K562 (cell line): Measurements from ENCODE around the gene TANGO6. TPM values are rescaled to one million over a fixed set of nuclear protein-coding genes. Genes with fewer than 3 reads are reported as not detected.

Source experiments
- ARID1B ChIP-seq: fragments of 450-650 bp; IDR thresholded peaks from 2 replicates; pipeline ENCODE4 v1.6.1; 2016; ENCODE audit warnings: antibody characterized with exemption, mild to moderate bottlenecking, inconsistent platforms
- C11orf30 ChIP-seq: fragments of 450-650 bp; IDR thresholded peaks from 2 replicates; pipeline ENCODE4 v1.6.1; 2016; ENCODE audit warnings: low read depth, mild to moderate bottlenecking
- CHAMP1 ChIP-seq: fragments of 450-650 bp; IDR thresholded peaks from 2 replicates; pipeline ENCODE4 v1.6.1; 2016; ENCODE audit warnings: mild to moderate bottlenecking
- FOXA3 ChIP-seq, 2 experiments: fragments of 450-650 bp in 1 of 2; sonication (generic) in 1 of 2; formaldehyde crosslinking; IDR thresholded peaks in 1 of 2; conservative IDR thresholded peaks in 1 of 2; 2 replicates each; pipeline versions ENCODE4 v1.4.0 to v1.8.0; 2020 to 2022; ENCODE audit warnings: mild to moderate bottlenecking in 2 of 2, missing genetic modification reagents in 1 of 2
- HDAC8 ChIP-seq: fragments of 450-650 bp; IDR thresholded peaks from 2 replicates; pipeline ENCODE4 v1.6.1; 2016; ENCODE audit warnings: mild to moderate bottlenecking, missing genetic modification characterization, moderate library complexity, missing compliant biosample characterization
- HNRNPUL1 ChIP-seq: fragments of 200-400 bp; formaldehyde crosslinking; IDR thresholded peaks from 2 replicates; pipeline ENCODE4 v1.6.1; 2017; ENCODE audit warnings: low read length
- KLF1 ChIP-seq: fragments of 450-650 bp; IDR thresholded peaks from 2 replicates; pipeline ENCODE4 v1.6.1; 2016; ENCODE audit warnings: missing genetic modification characterization, missing compliant biosample characterization
- POLR3G ChIP-seq: IDR thresholded peaks from 2 replicates; pipeline ENCODE4 v1.6.1; 2011; ENCODE audit not compliant: insufficient read length, insufficient replicate concordance; ENCODE audit errors: extremely low read depth
- PTBP1 ChIP-seq: fragments of 200-400 bp; formaldehyde crosslinking; IDR thresholded peaks from 2 replicates; pipeline ENCODE4 v1.6.1; 2017; ENCODE audit warnings: low read depth, low read length
- PYGO2 ChIP-seq: fragments of 450-650 bp; IDR thresholded peaks from 2 replicates; pipeline ENCODE4 v1.6.1; 2016; ENCODE audit warnings: mild to moderate bottlenecking, missing genetic modification characterization, moderate library complexity, missing compliant biosample characterization
- RHOXF2B ChIP-seq: fragments of 250-450 bp; sonication (Bioruptor Pico); conservative IDR thresholded peaks from 2 replicates; pipeline ENCODE4 v1.5.1; 2021
- SMAD3 ChIP-seq: fragments of 450-650 bp; formaldehyde crosslinking; conservative IDR thresholded peaks from 2 replicates; pipeline ENCODE4 v1.4.0; 2020; ENCODE audit warnings: mild to moderate bottlenecking
- TAL1 ChIP-seq: fragments of 450-650 bp; IDR thresholded peaks from 2 replicates; pipeline ENCODE4 v1.6.1; 2016; ENCODE audit warnings: mild to moderate bottlenecking
- ZBED1 ChIP-seq: IDR thresholded peaks from 2 replicates; pipeline ENCODE4 v1.6.1; 2014
- ZBTB11 ChIP-seq, 3 experiments: fragments of 200-800 bp in 1 of 3; fragments of 250-450 bp in 1 of 3; fragments of 450-650 bp in 1 of 3; sonication (Bioruptor Pico) in 1 of 3; sonication (Bioruptor generic) in 1 of 3; formaldehyde crosslinking in 1 of 3; IDR thresholded peaks; 2 replicates each; pipeline versions ENCODE4 v1.6.1 to v1.8.0; 2016 to 2022; ENCODE audit warnings: mild to moderate bottlenecking in 2 of 3, missing genetic modification characterization in 2 of 3, missing compliant biosample characterization in 1 of 3, moderate library complexity in 1 of 3
- ZBTB49 ChIP-seq: sonication (generic); formaldehyde crosslinking; IDR thresholded peaks from 2 replicates; pipeline ENCODE4 v1.8.0; 2022; ENCODE audit warnings: missing genetic modification reagents, mild to moderate bottlenecking, borderline replicate concordance
- ZNF232 ChIP-seq: sonication (generic); formaldehyde crosslinking; IDR thresholded peaks from 2 replicates; pipeline ENCODE4 v1.8.0; 2022; ENCODE audit warnings: mild to moderate bottlenecking, missing genetic modification reagents
- ZNF280A ChIP-seq: fragments of 450-650 bp; IDR thresholded peaks from 2 replicates; pipeline ENCODE4 v1.6.1; 2018; ENCODE audit warnings: mild to moderate bottlenecking, low read depth; ENCODE audit not compliant: partially characterized antibody
- ZNF354B ChIP-seq: fragments of 250-450 bp; sonication (Bioruptor Pico); IDR thresholded peaks from 2 replicates; pipeline ENCODE4 v1.4.0; 2020
- polyA plus RNA-seq, 8 experiments: library from polyadenylated mRNA; depleted of rRNA in 4 of 8; stranded (reverse) in 5 of 8; unstranded in 3 of 8; fragments of >200 nt; fragmentation: Nextera tagmentation in 2 of 8; fragmentation: Illumina TruSeq in 1 of 8; extraction: Ambion mirVana in 2 of 8; extraction: Trizol in 1 of 8; gene quantifications; 2 replicates each; pipeline versions ENCODE4 v1.2.1 to v1.2.3, GENCODE V29; 2011 to 2014; ENCODE audit warnings: inconsistent platforms in 1 of 8, missing spikeins in 1 of 8
- total RNA-seq, 7 experiments: library from RNA; depleted of rRNA in 6 of 7; stranded (reverse); fragments of >200 nt in 6 of 7; fragmentation: Illumina TruSeq in 2 of 7; extraction: Trizol in 2 of 7; gene quantifications; 2 replicates each; pipeline versions ENCODE4 v1.2.1 to v1.2.3, GENCODE V29; 2011 to 2021; ENCODE audit warnings: low replicate concordance in 1 of 7

The TANGO6 gene
- total and polyA plus RNA-seq, 9 of the 15 experiments (the other 6 are each of a cell fraction or from before 2014, with no cell fraction given), result 1.6 to 15.2 (median 9.6) TPM

GRCh38 chr16:68869492-68870088 lies 26.3 kb downstream of the TANGO6 start (continued):
- TF ChIP-seq CHAMP1, result no peak
- TF ChIP-seq ZNF354B (CRISPR knock-in tag), result no peak
- TF ChIP-seq PYGO2 (tag), result no peak
- TF ChIP-seq ZNF280A, result no peak
- no peak for TF ChIP-seq ZBTB49
- no peak for TF ChIP-seq KLF1 (tag)
- no peak for TF ChIP-seq HNRNPUL1
- TF ChIP-seq SMAD3 (CRISPR knock-in tag), result no peak
- TF ChIP-seq ZBED1, result no peak
- 0 out of 2 replicates have a peak, but pooled peaks have one; percentile 19 for TF ChIP-seq ARID1B
- TF ChIP-seq ZBTB11 (CRISPR knock-in tag; IDR thresholded peaks at IDR 0.05), result no peak
- TF ChIP-seq FOXA3 (CRISPR knock-in tag; conservative IDR thresholded peaks at IDR 0.05 in 1 of 2, IDR thresholded peaks at IDR 0.05 in 1 of 2), result no peak
- peak; percentile 41 for TF ChIP-seq TAL1
- TF ChIP-seq ZNF232 (CRISPR knock-in tag), result no peak
- no peak for TF ChIP-seq POLR3G
- TF ChIP-seq HDAC8, result no peak
- TF ChIP-seq RHOXF2B, result no peak
- TF ChIP-seq C11orf30, result no peak
- no peak for TF ChIP-seq PTBP1
